H7 (cell line): ENCODE results near the gene FRMD4A. TPM values are rescaled to one million over a fixed set of nuclear protein-coding genes. Genes with fewer than 3 reads are reported as not detected.
"Not testable (repeated sequence)": the region's sequence is repeated elsewhere in the genome, so short reads cannot be mapped to it uniquely, and the experiment has no call there.

Experiments
- DNase-seq: peaks from one replicate; pipeline ENCODE4 v3.0.0; 2012
- H3K27me3 ChIP-seq: 2 replicates; pipeline ENCODE4 v1.6.0; 2011; ENCODE audit warnings: mild to moderate bottlenecking, low read length; ENCODE audit not compliant: control insufficient read depth, insufficient read depth
- H3K36me3 ChIP-seq: replicated peaks from 2 replicates; pipeline ENCODE4 v1.5.1; 2011; ENCODE audit warnings: low read length; ENCODE audit not compliant: control insufficient read depth, insufficient read depth
- H3K4me3 ChIP-seq: 2 replicates; pipeline ENCODE4 v1.5.1; 2011; ENCODE audit warnings: low read depth, mild to moderate bottlenecking, control low read depth, low read length, moderate library complexity; ENCODE audit not compliant: insufficient read depth
- total RNA-seq: library from RNA; depleted of rRNA; stranded (reverse); fragments of >200 nt; shearing (Covaris generic); gene quantifications from 2 replicates; pipeline ENCODE4 v1.2.3, GENCODE V29; 2014

FRMD4A gene
- total RNA-seq, 1 experiment from 2014 or later = 10.8 TPM

DNA sequence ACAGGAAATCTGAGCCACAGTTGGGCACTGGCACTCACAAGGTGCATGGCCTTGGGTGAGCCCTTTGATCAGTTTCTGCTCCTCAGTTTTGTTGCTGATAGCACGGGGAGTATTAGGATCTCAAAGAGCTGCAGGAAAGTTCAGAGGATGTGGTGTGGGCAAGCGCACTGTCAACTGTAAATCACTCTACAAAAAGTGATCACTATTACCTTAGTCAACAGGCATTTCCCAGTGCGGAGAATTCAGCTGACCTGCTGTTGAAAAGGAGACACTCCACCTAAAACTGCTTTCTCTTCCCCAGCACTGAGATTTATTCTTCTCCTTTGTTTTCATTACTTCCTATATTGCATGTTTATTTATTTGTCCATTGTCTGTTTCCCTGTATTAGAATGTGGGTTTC lies 412.9 kb downstream of the FRMD4A start:
- DNase-seq = no peak
- Histone ChIP-seq H3K4me3 (no peak overlapping the region), H3K27me3 (no peaks in the 10 kb centered on the region), H3K36me3 (no peaks in the 10 kb centered on the region)

DNA sequence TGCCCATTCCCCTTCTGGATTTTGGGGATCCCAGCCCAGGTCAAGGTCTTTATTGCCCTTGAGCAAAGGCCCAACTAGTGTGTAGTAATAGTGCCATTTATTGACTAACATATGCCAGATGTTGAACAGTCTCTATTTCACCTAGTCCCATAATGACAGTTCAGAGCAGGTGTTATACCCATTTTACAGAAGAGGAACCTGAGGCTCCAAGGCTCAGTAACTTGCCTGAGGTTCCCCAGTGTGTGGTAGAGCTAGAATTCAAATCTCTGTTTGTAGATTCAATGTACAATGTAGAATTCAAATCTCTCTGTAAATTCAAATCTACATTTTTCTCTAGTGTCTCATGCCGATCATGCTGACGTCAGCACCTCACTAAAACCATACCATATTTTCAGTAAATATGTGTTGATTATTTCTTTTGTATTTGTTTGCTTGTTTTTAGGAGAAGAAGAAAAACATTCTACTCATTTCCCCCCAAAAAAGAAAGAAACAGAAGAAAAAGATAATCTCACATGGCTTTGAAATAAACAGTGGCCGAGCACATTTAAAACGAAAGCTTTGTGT lies 414.3 kb downstream of the FRMD4A start:
- H3K27me3 ChIP-seq = no peaks in the 10 kb centered on the region
- no peak for DNase-seq
- no peaks in the 10 kb centered on the region for H3K36me3 ChIP-seq
- H3K4me3 ChIP-seq = no peak overlapping the region

DNA sequence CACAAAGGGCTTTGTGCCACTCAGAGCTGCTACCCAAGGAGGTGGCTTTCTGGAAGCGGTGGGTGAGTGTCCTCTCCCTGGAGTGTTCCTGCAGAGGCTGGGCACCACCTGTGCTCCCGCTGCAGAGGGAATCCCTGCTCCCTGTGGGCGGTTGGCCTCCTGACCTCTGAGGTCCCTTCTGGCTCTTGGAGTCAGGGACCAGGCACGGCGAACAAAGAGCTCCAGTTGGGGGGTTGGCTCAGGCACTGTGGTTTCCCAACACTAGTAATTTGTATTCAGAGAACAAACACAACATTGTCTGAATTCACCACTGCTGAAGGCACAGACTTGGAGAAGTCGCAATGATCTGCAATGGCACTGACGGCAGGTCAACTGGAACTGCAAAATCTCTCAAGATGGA lies 415.0 kb downstream of the FRMD4A start:
- Histone ChIP-seq H3K36me3 (no peaks in the 10 kb centered on the region), H3K27me3 (no peaks in the 10 kb centered on the region), H3K4me3 (no peak overlapping the region)
- DNase-seq = no peak

DNA sequence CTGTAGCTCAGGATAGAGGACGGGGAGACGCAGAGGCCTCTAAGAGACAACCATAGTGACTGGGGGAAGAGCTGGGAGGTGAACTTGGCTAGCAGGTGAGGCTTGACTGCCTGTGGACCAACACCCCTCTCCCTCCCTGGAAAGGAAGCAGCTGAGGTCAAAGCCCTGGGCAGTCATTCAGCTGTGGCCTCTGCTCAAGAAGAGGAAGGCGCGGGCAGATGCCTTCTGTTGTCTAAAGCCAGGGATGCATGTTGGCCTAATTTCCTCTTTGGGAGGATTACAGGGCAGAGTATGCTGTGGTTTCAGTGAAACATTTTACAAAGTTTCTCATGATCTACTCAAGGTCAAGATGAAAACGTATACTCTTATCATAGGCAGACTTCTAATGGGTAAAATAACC lies 416.8 kb downstream of the FRMD4A start:
- H3K36me3 ChIP-seq = no peaks in the 10 kb centered on the region
- DNase-seq = no peak
- no peak overlapping the region for H3K4me3 ChIP-seq
- H3K27me3 ChIP-seq = no peaks in the 10 kb centered on the region

DNA sequence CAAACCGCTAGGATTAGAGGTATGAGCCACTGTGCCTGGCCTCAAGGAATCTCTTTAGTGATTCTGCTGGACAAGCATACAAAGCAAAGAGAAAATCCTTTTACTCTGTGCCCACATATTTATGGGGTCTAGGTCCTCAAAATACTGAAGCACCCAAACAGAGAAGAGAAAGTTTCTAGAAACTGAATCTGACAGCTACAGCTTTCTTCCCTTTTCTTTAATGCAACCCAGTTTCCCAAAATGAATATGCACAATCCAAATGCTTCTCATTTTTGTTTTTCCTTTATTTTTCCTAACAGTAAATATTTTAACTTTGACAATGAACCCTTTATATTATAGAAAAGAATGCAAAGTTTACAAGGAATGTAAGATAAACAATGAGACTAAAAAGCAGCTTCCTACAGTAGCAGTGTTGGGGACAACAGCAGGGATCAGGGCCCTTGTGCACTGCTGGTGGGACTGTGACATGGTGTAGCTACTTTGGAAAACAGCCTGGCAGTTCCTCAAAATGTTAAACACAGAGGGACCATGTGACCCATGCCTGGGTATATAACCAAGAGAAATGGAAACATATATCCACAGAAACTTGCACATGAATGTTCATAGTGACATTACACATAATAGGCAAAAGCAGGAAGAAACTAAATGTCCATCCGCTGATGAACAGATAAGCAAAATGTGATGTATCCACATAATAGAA lies 418.8 kb downstream of the FRMD4A start:
- Histone ChIP-seq H3K27me3 (no peaks in the 10 kb centered on the region), H3K36me3 (no peaks in the 10 kb centered on the region), H3K4me3 (no peak overlapping the region)
- no peak for DNase-seq

DNA sequence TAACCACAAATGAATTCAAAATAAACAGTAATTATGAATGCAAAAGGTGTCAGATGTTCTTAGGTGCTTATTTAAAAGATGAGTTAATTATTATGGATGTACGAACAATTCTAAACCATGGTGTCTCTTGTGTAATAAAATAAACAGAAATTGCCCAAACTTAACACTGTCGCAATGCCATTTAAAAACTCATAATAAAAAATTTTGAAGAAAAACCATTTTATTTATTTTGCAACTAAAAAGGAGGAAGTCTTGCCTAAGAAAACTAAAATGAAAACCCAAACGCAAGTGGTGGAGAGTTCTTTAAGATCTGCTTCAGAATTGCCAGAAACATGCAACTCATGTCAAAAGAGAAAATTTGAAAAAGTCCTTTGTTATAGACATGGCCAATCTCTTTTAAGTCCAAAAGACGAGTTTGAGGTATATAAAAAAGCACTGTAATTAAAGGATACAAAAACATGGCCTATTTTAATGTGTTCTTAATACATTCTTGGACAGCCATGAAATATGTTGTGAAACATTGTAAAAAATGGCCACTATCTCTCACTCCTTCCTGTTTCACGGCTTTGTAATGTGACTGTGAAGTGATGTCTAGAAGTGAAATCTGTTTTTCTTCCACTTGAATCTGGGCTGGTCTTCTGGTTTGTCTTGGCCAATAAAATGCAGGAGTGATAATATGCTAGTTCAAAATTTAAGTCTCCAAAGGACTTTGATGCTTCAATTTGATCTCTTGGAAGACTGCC lies 421.0 kb downstream of the FRMD4A start:
- no peak overlapping the region for H3K4me3 ChIP-seq
- no peaks in the 10 kb centered on the region for H3K27me3 ChIP-seq
- DNase-seq = no peak
- no peaks in the 10 kb centered on the region for H3K36me3 ChIP-seq

DNA sequence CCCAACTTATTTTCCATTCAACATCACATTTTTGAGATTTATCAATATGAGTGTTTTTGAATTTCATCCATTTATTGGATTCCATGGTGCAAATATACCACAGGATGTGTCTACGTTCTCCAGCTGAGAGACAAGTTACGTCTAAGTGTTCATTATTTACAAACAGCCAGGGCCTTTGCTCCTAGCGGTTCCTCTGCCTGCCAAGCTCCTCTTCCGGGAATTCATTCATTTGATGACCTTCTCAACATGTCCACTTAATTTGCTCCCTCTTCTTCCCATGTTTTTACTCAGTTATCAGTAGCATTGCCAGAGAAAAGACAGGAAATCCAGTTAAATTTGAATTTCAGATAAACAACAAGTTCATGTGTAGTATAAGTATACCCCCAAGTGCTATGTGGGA lies 422.2 kb downstream of the FRMD4A start:
- Histone ChIP-seq H3K36me3 (no peaks in the 10 kb centered on the region), H3K27me3 (no peaks in the 10 kb centered on the region)
- DNase-seq = no peak

DNA sequence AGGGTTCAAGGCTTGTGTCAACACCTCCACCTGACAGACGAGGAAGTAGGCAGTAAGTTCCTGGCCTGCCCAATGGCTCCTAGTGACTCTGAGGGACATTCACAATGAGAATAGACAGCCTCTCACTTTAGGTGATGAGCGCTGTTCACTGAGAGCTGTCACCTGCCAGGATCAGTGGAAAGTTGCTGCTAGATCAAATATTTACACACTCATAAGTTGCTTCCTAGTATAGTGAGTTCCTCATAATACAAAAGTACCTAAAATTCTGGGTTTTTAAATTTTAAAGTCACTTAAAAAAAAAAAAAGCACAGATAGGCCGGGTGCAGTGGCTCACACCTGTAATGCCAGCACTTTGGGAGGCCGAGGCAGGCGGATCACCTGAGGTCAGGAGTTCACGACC lies 423.2 kb downstream of the FRMD4A start:
- no peaks in the 10 kb centered on the region for H3K27me3 ChIP-seq

More for the DNA sequence above, 422.2 kb downstream of the FRMD4A start:
- H3K4me3 ChIP-seq = no peak overlapping the region

DNA sequence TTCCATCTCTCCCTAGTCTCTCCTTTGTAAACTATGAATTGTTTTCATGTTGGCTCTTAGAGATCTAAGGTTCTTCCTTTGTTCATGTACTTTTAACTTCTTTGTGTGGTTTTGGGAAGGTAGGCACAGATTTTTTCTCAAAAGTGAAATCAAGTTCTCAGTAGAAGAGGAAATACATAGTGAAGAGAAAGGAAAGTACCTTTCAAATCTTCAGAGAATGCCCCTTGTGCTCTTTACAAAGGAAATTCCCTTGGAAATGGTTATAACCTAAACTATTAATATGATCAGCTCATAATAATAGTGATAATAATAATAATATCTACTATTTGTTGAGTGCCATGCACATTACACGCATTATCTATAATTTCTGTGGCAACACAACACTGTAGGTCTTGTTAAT lies 425.4 kb downstream of the FRMD4A start:
- no peak for DNase-seq
- no peak overlapping the region for H3K4me3 ChIP-seq
- no peaks in the 10 kb centered on the region for H3K36me3 ChIP-seq
- H3K27me3 ChIP-seq = no peaks in the 10 kb centered on the region

More for the DNA sequence above, 423.2 kb downstream of the FRMD4A start:
- Histone ChIP-seq H3K4me3 (no peak overlapping the region), H3K36me3 (no peaks in the 10 kb centered on the region)
- DNase-seq = no peak

DNA sequence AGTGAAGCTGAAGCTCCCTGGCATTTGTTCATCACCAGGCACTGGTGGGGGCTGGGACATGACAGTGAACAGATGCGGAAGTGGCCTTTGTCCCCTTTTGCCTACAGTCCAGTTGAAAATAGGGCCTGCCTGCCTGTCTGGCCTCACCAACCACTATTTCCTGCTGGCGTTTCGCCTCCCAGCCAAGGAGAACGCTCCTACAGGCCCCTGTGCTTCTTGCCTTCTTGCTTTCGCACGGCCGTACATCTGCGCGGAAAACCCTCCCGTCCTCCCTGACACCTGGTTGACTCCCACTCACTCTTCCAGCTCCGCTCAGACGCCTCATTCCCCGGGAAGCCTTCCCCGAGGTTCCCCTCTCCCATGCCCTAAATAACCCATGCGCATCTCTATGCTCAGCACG lies 426.7 kb downstream of the FRMD4A start:
- Histone ChIP-seq H3K27me3 (no peaks in the 10 kb centered on the region), H3K4me3 (no peak overlapping the region), H3K36me3 (no peaks in the 10 kb centered on the region)
- peak; percentile 47 for DNase-seq

DNA sequence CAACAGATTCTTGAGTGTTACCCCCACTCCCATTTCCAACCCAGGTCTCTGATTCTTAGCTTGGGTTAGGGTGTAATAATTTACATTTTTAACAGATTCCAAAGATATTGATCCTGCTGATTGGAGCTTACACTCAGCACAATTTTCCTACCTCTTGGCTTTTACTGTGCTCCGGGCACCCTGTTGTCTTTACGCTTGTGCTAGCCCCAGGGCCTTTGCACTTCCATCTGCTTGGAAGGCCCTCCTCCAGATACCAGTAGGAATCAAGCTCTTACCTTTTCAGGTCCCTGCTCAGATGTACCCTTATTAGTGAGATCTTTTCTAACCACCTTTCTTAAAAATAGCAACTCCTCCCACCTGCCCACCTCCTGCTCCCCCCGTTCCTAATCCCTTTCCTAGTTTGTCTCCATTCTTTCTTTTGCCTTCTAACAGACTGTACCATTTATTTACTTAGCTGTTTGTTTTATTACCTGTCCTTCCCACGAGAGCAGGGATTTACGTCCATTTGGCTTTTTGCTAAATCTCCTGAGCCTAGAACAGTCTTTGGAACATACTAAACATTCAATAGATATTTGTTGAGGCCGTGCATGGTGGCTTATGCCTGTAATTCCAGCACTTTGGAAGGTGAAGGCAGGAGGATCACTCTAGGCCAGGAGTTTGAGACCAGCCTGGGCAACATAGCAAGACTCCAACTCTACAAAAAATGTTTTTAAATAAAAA lies 427.7 kb downstream of the FRMD4A start:
- DNase-seq = no peak
- Histone ChIP-seq H3K27me3 (no peaks in the 10 kb centered on the region), H3K4me3 (no peak overlapping the region), H3K36me3 (no peaks in the 10 kb centered on the region)

DNA sequence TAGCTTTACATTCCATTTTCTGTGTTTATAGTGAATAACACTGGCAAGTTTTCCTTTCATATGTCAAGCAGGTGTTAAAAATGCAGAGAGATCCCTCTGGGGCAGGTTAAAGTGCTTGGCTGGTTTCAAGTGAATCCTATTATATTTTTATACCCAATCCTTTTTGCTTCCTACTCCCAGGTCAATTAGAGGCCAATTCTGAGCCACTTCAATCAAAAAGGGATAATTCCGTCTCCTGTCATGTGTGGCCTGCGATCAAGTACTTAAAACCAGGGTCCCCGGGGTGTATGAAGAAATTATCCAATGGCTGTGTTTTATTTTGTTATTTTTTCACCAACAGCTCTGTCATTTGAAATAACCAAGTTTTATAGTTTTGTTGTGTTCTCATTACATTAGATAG lies 430.8 kb downstream of the FRMD4A start:
- H3K4me3 ChIP-seq = no peak overlapping the region
- DNase-seq = no peak
- H3K36me3 ChIP-seq = no peaks in the 10 kb centered on the region
- H3K27me3 ChIP-seq = no peaks in the 10 kb centered on the region

DNA sequence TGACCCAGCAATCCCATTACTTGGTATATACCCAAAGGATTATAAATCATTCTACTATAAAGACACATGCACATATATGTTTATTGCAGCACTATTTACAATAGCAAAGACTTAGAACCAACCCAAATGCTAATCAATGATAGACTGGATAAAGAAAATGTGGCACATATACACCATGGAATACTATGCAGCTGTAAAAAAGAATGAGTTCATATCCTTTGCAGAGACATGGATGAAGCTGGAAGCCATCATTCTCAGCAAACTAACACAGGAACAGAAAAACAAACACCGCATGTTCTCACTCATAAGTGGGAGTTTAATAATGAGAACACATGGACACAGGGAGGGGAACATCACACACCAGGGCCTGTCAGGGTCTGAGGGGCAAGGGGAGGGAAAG lies 434.6 kb downstream of the FRMD4A start:
- H3K4me3 ChIP-seq, H3K27me3 ChIP-seq, H3K36me3 ChIP-seq, DNase-seq: not testable (repeated sequence)

DNA sequence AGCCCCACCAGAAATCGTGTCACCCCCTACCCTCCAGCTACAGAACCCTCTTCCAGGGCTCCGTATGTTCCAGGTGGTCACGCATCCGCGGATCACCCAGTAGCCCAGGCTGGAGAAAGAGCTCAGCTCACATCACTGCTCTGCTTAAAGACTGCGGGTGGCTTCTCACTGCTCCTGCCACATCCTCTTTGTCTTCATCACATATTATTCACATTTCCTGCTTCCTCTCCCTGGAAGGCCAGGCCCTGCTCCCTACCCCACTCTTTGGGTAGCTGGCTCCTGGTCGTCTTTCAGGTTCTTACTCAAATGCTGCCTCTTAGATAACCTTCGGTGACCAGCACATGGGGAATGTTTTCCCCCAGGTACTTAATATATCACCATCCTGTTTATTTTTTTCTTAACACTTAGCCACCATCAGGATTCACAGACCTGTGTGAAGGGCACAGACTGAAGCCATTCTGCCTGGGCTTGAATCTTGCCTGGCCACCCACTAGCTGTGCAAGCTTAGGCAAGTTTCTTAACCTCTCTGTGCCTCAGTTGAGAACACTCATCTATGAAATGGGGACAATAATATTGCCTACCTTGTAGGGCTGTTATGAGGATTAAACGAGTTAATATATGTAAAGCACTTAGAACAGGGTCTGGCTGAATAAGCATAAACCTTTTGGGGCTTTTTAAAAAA lies 436.2 kb downstream of the FRMD4A start:
- no peak for DNase-seq
- Histone ChIP-seq H3K27me3 (peaks cover 19% of the 10 kb centered on the region), H3K4me3 (no peak overlapping the region), H3K36me3 (no peaks in the 10 kb centered on the region)
